Heart left ventricle (tissue), 13 donors: ENCODE data around the gene VGLL4.

Experiments used
- POLR2A ChIP-seq, 2 donors: fragments of 450-650 bp; IDR thresholded peaks; one replicate each; pipeline ENCODE4 v1.6.1; 2017; ENCODE audit warnings: antibody characterized with exemption in 2 of 2, mild to moderate bottlenecking in 2 of 2, moderate library complexity in 2 of 2
- TF ChIP-seq, protein P1 (sequence below), 12 donors: fragments of 200-600 bp; sonication (generic) in 4 of 12; IDR thresholded peaks; one replicate each; pipeline versions ENCODE4 v1.5.0 to v1.8.0; 2018 to 2022; ENCODE audit warnings: antibody characterized with exemption in 12 of 12, mild to moderate bottlenecking in 5 of 12
- donor health status: ischemic (EF 13 %, LVEDD 7.1; RV severe dilation, severe dysfunction).
- donor health status: DM: no; HTN: yes; CAD: no.
- donor health status: DM: no; HTN: no; CAD: no.
- donor health status: ischemic (EF 25% LVEDD 6.9; RV normal size, moderate dysfunction).
- donor health status: ischemic (EF 25% LVEDD 5.7; RV mildly dilated, moderate dysfunction).
- donor health status: ischemic (EF 35%, LVEDD 5.7; RV mildly dilated, moderate dysfunction).
- donor health status: nonischemic (EF 11% LVEDD 7.7; RV severe dilation, severe dysfunction).
- donor health status: DM: yes; HTN: yes; CAD: no.
- donor health status: PGD.
- donor health status: ischemic (EF 29% LVEDD 5.4; RV normal size, mild dysfunction).
- donor health status: nonischemic (EF 23%, LVEDD 6.1; RV moderate dilation, normal function).

DNA sequence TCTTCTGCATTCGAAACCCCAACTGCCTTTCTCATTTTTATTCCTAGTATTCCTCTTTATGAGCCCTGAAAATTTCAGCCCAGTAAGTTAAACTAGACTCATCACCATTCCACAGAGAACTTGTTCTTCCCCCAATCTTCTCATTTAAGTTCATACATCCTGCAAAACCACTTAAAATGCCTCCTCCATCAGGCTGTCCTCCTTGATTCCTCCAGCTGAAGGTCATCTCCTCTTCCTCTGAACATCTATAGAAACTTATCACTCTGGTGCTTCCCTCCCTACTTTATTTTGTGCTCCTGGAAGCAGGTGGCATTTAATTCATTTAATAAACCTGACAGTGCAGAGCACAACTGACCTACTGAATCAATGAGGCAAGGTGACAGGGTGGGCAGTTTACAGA lies 38.3 kb downstream of the VGLL4 start:
- no peak for TF ChIP-seq POLR2A (IDR thresholded peaks at IDR 0.05)
- TF ChIP-seq, protein P1, sequence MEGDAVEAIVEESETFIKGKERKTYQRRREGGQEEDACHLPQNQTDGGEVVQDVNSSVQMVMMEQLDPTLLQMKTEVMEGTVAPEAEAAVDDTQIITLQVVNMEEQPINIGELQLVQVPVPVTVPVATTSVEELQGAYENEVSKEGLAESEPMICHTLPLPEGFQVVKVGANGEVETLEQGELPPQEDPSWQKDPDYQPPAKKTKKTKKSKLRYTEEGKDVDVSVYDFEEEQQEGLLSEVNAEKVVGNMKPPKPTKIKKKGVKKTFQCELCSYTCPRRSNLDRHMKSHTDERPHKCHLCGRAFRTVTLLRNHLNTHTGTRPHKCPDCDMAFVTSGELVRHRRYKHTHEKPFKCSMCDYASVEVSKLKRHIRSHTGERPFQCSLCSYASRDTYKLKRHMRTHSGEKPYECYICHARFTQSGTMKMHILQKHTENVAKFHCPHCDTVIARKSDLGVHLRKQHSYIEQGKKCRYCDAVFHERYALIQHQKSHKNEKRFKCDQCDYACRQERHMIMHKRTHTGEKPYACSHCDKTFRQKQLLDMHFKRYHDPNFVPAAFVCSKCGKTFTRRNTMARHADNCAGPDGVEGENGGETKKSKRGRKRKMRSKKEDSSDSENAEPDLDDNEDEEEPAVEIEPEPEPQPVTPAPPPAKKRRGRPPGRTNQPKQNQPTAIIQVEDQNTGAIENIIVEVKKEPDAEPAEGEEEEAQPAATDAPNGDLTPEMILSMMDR (IDR thresholded peaks at IDR 0.05): no peak
